NCI-H524 (cell line): ENCODE data around the gene ARHGAP33.

Experiments used
- DNase-seq, 2 experiments: peaks; one replicate each; lab custom pipeline; 2025; lab: John Stamatoyannopoulos, UW

ARHGAP33 gene

GRCh38 chr19:35739275-35740107 is 35.9 kb upstream of the ARHGAP33 start:
- DNase-seq = no peak

GRCh38 chr19:35740108-35740422 is 35.3 kb upstream of the ARHGAP33 start:
- DNase-seq = no peak

GRCh38 chr19:35740423-35741202 is 34.8 kb upstream of the ARHGAP33 start:
- DNase-seq = peak; percentile 99

GRCh38 chr19:35741203-35741515 is 34.2 kb upstream of the ARHGAP33 start:
- DNase-seq = no peak

- no peak for DNase-seq
Observed at GRCh38 chr19:35742121-35742724, 33.1 kb upstream of the ARHGAP33 start, which contains the start of gene IGFLR1. Gene IGFLR1 (minus strand): TSS chr19:35742452. CDS start chr19:35741180, 1,272 bp downstream.

- DNase-seq = no peak
Observed at GRCh38 chr19:35743640-35744429, 31.5 kb upstream of the ARHGAP33 start.

- DNase-seq = peak; percentile 97 to 98
Observed at GRCh38 chr19:35744430-35745327, 30.7 kb upstream of the ARHGAP33 start.

GRCh38 chr19:35745328-35746086 is 29.9 kb upstream of the ARHGAP33 start, which contains the start of the genes PSENEN and U2AF1L4:
Gene PSENEN (plus strand): TSS chr19:35745651. CDS start chr19:35745931, 280 bp downstream.
Gene U2AF1L4 (minus strand): TSS chr19:35745418. CDS start chr19:35745391, 27 bp downstream.
- DNase-seq = peak; percentile 99 to 100

GRCh38 chr19:35746087-35746462 is 29.3 kb upstream of the ARHGAP33 start:
- no peak for DNase-seq

- DNase-seq = no peak
Observed at GRCh38 chr19:35746531-35746930, 28.8 kb upstream of the ARHGAP33 start.

GRCh38 chr19:35748106-35749020 is 27.0 kb upstream of the ARHGAP33 start, which contains the start of gene LIN37:
Gene LIN37 (plus strand): TSS chr19:35748576. CDS start chr19:35748725, 149 bp downstream.
- peak; percentile 100 for DNase-seq

- no peak for DNase-seq
Observed at GRCh38 chr19:35750167-35750566, 25.2 kb upstream of the ARHGAP33 start.

- no peak for DNase-seq
Observed at GRCh38 chr19:35751839-35752745, 23.3 kb upstream of the ARHGAP33 start.

- DNase-seq = no peak
Observed at GRCh38 chr19:35752746-35753350, 22.5 kb upstream of the ARHGAP33 start.

GRCh38 chr19:35753634-35754369 is 21.6 kb upstream of the ARHGAP33 start:
- DNase-seq = no peak

- DNase-seq = no peak
Observed at GRCh38 chr19:35754370-35755130, 20.8 kb upstream of the ARHGAP33 start.
